Suprapubic skin (tissue), 4 donors: Measurements from ENCODE around the gene ATP11A. TPM values are rescaled to one million over a fixed set of nuclear protein-coding genes. Genes with fewer than 3 reads are reported as not detected.

Source experiments
- DNase-seq, 2 donors: peaks; one replicate each; pipeline ENCODE4 v3.0.0-alpha.2; 2019; ENCODE audit warnings: low spot score in 2 of 2
- H3K27ac ChIP-seq: fragments of 200-600 bp; sonication (generic); one replicate; pipeline ENCODE4 v1.5.1; 2019
- H3K27me3 ChIP-seq: fragments of 200-600 bp; sonication (generic); one replicate; pipeline ENCODE4 v1.5.1; 2019
- H3K36me3 ChIP-seq: fragments of 200-600 bp; sonication (generic); one replicate; pipeline ENCODE4 v1.5.1; 2019
- H3K4me1 ChIP-seq: fragments of 200-600 bp; sonication (generic); one replicate; pipeline ENCODE4 v1.5.1; 2019
- H3K4me3 ChIP-seq: fragments of 200-600 bp; sonication (generic); one replicate; pipeline ENCODE4 v1.5.1; 2019; ENCODE audit warnings: mild to moderate bottlenecking
- H3K9me3 ChIP-seq: fragments of 200-600 bp; sonication (generic); one replicate; pipeline ENCODE4 v1.5.1; 2019
- EP300 ChIP-seq: sonication (generic); formaldehyde crosslinking; IDR thresholded peaks from one replicate; pipeline ENCODE4 v1.6.1; 2017; ENCODE audit warnings: antibody characterized with exemption
- POLR2A ChIP-seq, 2 donors: fragments of 450-650 bp; IDR thresholded peaks; one replicate each; pipeline ENCODE4 v1.6.1; 2017; ENCODE audit warnings: antibody characterized with exemption in 2 of 2, mild to moderate bottlenecking in 2 of 2, moderate library complexity in 2 of 2
- POLR2AphosphoS5 ChIP-seq, 3 donors: sonication (generic); formaldehyde crosslinking; IDR thresholded peaks; one replicate each; pipeline ENCODE4 v1.6.1; 2017; ENCODE audit warnings: antibody characterized with exemption in 3 of 3
- WGBS: methylation state at CpG from one replicate; pipeline ENCODE4 v1.1.5; 2018; 5-methylcytosine and 5-hydroxymethylcytosine counted together
- total RNA-seq, 4 donors: library from RNA; depleted of rRNA; stranded (reverse); fragments of >200 nt; gene quantifications; one replicate each; pipeline ENCODE4 v1.1.0, GENCODE V29; 2016
- TF ChIP-seq, protein P1 (sequence below), 2 donors: fragments of 200-600 bp in 1 of 2; fragments of 450-650 bp in 1 of 2; sonication (generic) in 1 of 2; IDR thresholded peaks; one replicate each; pipeline ENCODE4 v1.5.1; 2016 to 2019; ENCODE audit warnings: antibody characterized with exemption in 2 of 2, mild to moderate bottlenecking in 1 of 2, moderate library complexity in 1 of 2

Gene ATP11A
- total RNA-seq, 4 donors from 2014 or later, result 22.8 to 51.0 (median 39.8) TPM

DNA sequence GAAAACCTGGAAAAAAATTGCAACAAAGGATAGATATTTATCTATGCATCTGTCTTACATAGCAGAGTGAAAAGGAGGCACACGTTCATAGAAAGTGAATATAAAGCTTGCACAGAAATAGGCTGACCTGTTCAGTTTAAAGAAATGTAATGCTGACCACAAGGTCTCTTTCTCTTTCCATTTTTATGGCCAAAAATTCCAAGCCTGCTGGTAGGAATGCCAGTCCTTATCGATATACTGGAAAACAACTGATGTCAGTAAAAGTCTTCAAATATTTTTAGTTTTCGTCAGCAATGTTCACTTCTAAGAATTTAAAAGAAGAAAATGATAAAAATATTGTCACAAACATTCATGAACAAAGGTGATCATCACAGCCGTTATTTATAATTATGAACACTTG is 220.2 kb downstream of the ATP11A start:
- Histone ChIP-seq H3K27me3 (peaks cover 26% of the 10 kb centered on the region), H3K9me3 (no peaks in the 10 kb centered on the region), H3K27ac (no peak overlapping the region), H3K4me3 (no peak overlapping the region), H3K36me3 (no peaks in the 10 kb centered on the region), H3K4me1 (no peaks in the 10 kb centered on the region)
- WGBS, result 50% methylated on average over 4 of the region's 4 CpGs
- no peak for DNase-seq
- TF ChIP-seq POLR2A (IDR thresholded peaks at IDR 0.05), result no peak
- TF ChIP-seq, protein P1, sequence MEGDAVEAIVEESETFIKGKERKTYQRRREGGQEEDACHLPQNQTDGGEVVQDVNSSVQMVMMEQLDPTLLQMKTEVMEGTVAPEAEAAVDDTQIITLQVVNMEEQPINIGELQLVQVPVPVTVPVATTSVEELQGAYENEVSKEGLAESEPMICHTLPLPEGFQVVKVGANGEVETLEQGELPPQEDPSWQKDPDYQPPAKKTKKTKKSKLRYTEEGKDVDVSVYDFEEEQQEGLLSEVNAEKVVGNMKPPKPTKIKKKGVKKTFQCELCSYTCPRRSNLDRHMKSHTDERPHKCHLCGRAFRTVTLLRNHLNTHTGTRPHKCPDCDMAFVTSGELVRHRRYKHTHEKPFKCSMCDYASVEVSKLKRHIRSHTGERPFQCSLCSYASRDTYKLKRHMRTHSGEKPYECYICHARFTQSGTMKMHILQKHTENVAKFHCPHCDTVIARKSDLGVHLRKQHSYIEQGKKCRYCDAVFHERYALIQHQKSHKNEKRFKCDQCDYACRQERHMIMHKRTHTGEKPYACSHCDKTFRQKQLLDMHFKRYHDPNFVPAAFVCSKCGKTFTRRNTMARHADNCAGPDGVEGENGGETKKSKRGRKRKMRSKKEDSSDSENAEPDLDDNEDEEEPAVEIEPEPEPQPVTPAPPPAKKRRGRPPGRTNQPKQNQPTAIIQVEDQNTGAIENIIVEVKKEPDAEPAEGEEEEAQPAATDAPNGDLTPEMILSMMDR (IDR thresholded peaks at IDR 0.05), result no peak
- TF ChIP-seq EP300, result no peak
- no peak for TF ChIP-seq POLR2AphosphoS5 (IDR thresholded peaks at IDR 0.05)

DNA sequence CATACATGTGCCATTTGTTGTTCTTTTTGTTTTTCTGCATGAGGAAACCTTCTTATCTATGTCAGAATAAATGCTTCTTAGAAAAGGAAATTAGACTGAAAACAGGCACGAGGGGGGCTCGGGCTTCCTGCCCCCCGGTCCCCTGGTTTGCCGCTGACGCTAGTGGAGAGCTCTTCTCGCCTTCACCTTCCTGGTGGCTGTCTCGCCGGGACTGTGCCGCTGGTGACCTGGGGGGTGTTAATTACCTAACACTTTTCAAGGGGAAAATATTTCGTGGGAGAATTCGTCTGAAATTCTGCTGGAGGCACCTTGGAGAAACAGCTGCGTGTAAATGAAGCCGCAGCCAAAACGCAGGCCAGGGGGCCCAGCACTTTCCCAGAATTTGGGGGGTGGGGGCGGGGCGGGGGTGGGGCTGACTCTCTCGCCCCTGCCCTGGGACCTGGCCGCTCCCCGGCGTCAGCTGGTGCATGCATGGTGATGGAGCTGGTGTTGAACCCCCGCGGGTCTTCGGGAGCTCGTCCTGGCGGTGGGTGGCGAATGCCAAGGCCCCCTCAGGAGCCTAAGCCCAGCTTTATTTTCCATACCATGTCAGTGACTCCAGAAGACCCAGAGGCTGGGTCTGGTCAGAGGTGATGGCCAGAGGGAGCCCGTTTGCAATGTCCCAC is 220.9 kb downstream of the ATP11A start:
- no peaks in the 10 kb centered on the region for H3K9me3 ChIP-seq
- no peaks in the 10 kb centered on the region for H3K4me1 ChIP-seq
- WGBS, result 51% methylated on average over 23 of the region's 27 CpGs
- H3K36me3 ChIP-seq, result no peaks in the 10 kb centered on the region
- no peak overlapping the region for H3K27ac ChIP-seq
- H3K4me3 ChIP-seq, result no peak overlapping the region
- TF ChIP-seq POLR2AphosphoS5 (IDR thresholded peaks at IDR 0.05), result no peak
- no peak for TF ChIP-seq EP300
- TF ChIP-seq, protein P1 (IDR thresholded peaks at IDR 0.05), result no peak
- TF ChIP-seq POLR2A (IDR thresholded peaks at IDR 0.05), result no peak
- H3K27me3 ChIP-seq, result peaks cover 26% of the 10 kb centered on the region
- peak in 1 of 2 donors; percentile 64 for DNase-seq

DNA sequence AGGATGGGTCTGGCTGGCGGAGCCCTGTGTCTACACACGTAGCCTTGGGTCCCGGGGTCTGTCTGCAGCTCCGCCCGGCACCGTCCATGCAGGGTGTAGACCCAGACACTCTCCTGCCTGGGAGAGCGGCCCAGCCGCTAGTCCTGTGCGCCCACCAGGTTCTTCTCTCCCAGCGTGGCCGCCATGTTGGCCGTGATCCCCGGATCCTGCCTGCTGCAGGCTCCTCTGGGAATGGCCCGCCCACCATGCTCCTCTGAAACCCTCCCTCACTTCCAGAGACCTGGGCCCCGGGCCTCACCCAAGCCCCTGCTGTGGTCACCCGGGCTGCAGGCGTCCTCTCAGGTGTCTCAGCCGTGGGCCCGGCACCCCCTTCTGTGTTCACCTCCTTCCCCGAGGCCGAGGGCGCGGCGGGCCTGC is 221.5 kb downstream of the ATP11A start:
- 99% methylated on average over 15 of the region's 24 CpGs for WGBS

DNA sequence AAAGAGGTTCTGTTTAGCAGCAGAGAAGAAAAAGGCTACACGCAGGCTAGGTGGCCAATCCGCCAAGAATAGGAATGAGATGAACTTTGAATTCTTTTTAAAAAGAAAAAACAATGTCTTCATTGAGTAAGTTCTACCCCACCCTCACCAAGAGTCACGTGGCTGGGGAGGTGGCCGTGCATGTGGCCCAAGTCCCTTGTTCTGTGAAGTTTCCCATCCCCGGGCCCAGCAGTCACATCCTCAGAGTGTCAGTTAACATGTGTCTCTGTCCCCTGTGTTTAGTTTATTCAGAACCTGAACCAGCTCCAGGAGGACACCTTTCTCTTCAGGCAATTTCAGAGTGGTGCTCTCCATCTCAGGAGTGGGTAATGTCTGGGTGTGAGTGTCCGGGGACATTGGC is 222.0 kb downstream of the ATP11A start:
- no peak for DNase-seq
- H3K4me3 ChIP-seq, result no peak overlapping the region

More for the DNA sequence above, 221.5 kb downstream of the ATP11A start:
- H3K27me3 ChIP-seq, result peaks cover 26% of the 10 kb centered on the region
- no peak for TF ChIP-seq POLR2A (IDR thresholded peaks at IDR 0.05)
- no peak for TF ChIP-seq EP300
- TF ChIP-seq, protein P1 (IDR thresholded peaks at IDR 0.05), result no peak
- no peak for TF ChIP-seq POLR2AphosphoS5 (IDR thresholded peaks at IDR 0.05)
- H3K27ac ChIP-seq, result no peak overlapping the region
- H3K36me3 ChIP-seq, result no peaks in the 10 kb centered on the region
- H3K4me1 ChIP-seq, result no peaks in the 10 kb centered on the region
- H3K9me3 ChIP-seq, result no peaks in the 10 kb centered on the region
- H3K4me3 ChIP-seq, result no peak overlapping the region
- DNase-seq, result peak in 1 of 2 donors; percentile 54

More for the DNA sequence above, 222.0 kb downstream of the ATP11A start:
- Histone ChIP-seq H3K9me3 (no peaks in the 10 kb centered on the region), H3K36me3 (no peaks in the 10 kb centered on the region), H3K4me1 (no peaks in the 10 kb centered on the region), H3K27ac (no peak overlapping the region), H3K27me3 (peaks cover 26% of the 10 kb centered on the region)
- WGBS, result 87% methylated on average over 6 of the region's 6 CpGs
- TF ChIP-seq EP300, result no peak
- TF ChIP-seq, protein P1 (IDR thresholded peaks at IDR 0.05), result no peak
- TF ChIP-seq POLR2A (IDR thresholded peaks at IDR 0.05), result no peak
- no peak for TF ChIP-seq POLR2AphosphoS5 (IDR thresholded peaks at IDR 0.05)
